HuH-7 (cell line): Measurements from ENCODE around the gene SCN5A.
"Not testable (repeated sequence)": the region's sequence is repeated elsewhere in the genome, so short reads cannot be mapped to it uniquely, and the experiment has no call there.

Experiments used
- DNase-seq: peaks from one replicate; pipeline ENCODE4 v3.0.0; 2011; ENCODE audit warnings: low spot score

The SCN5A gene

GRCh38 chr3:38578081-38578475 lies 71.4 kb downstream of the SCN5A start:
- no peak for DNase-seq

GRCh38 chr3:38577371-38578080 lies 72.0 kb downstream of the SCN5A start:
- no peak for DNase-seq

- no peak for DNase-seq
Observed at GRCh38 chr3:38576526-38577370, 72.7 kb downstream of the SCN5A start.

GRCh38 chr3:38576131-38576525 lies 73.4 kb downstream of the SCN5A start:
- no peak for DNase-seq

GRCh38 chr3:38575279-38575843 lies 74.1 kb downstream of the SCN5A start:
- DNase-seq = no peak

- DNase-seq = no peak
Observed at GRCh38 chr3:38574411-38575278, 74.8 kb downstream of the SCN5A start.

- no peak for DNase-seq
Observed at GRCh38 chr3:38573556-38573955, 75.9 kb downstream of the SCN5A start.

- no peak for DNase-seq
Observed at GRCh38 chr3:38573111-38573510, 76.4 kb downstream of the SCN5A start.

GRCh38 chr3:38567498-38567897 lies 82.0 kb downstream of the SCN5A start:
- DNase-seq = no peak

GRCh38 chr3:38566794-38567193 lies 82.7 kb downstream of the SCN5A start:
- DNase-seq = not testable (repeated sequence)

- DNase-seq = no peak
Observed at GRCh38 chr3:38566215-38566528, 83.3 kb downstream of the SCN5A start.

- no peak for DNase-seq
Observed at GRCh38 chr3:38565339-38566214, 83.9 kb downstream of the SCN5A start.

GRCh38 chr3:38564631-38565338 lies 84.7 kb downstream of the SCN5A start:
- DNase-seq = no peak

GRCh38 chr3:38563886-38564270 lies 85.6 kb downstream of the SCN5A start:
- no peak for DNase-seq

GRCh38 chr3:38563070-38563885 lies 86.2 kb downstream of the SCN5A start:
- no peak for DNase-seq

GRCh38 chr3:38562467-38562925 lies 87.0 kb downstream of the SCN5A start:
- DNase-seq = no peak

GRCh38 chr3:38561746-38562466 lies 87.6 kb downstream of the SCN5A start:
- DNase-seq = no peak

GRCh38 chr3:38560996-38561717 lies 88.3 kb downstream of the SCN5A start:
- no peak for DNase-seq
